Ascending aorta (tissue), 2 donors: ENCODE data around the gene KCTD20. TPM values are rescaled to one million over a fixed set of nuclear protein-coding genes. Genes with fewer than 3 reads are reported as not detected.
"Not testable (repeated sequence)": the region's sequence is repeated elsewhere in the genome, so short reads cannot be mapped to it uniquely, and the experiment has no call there.

ENCODE experiments used
- DNase-seq, 2 donors: peaks; one replicate each; pipeline ENCODE4 v3.0.0-alpha.2; 2019; ENCODE audit warnings: low spot score in 2 of 2
- H3K27ac ChIP-seq, 2 donors: fragments of 200-600 bp; sonication (generic); one replicate each; pipeline ENCODE4 v1.5.1; 2016 to 2017; ENCODE audit warnings: mild to moderate bottlenecking in 1 of 2
- H3K27me3 ChIP-seq: fragments of 200-600 bp; sonication (generic); one replicate; pipeline ENCODE4 v1.5.1; 2017
- H3K36me3 ChIP-seq, 2 donors: fragments of 200-600 bp; sonication (generic); one replicate each; pipeline ENCODE4 v1.5.1; 2016
- H3K4me1 ChIP-seq, 2 donors: fragments of 200-600 bp; sonication (generic); one replicate each; pipeline ENCODE4 v1.5.1; 2016 to 2017; ENCODE audit warnings: mild to moderate bottlenecking in 1 of 2
- H3K4me3 ChIP-seq, 2 donors: fragments of 200-600 bp; sonication (generic); one replicate each; pipeline ENCODE4 v1.5.1; 2016 to 2017; ENCODE audit warnings: mild to moderate bottlenecking in 1 of 2
- H3K9me3 ChIP-seq, 2 donors: fragments of 200-600 bp; sonication (generic); one replicate each; pipeline ENCODE4 v1.5.1; 2016
- intact Hi-C: fragments of 100-400 bp; cut with DNase I; formaldehyde crosslinking; loops from one replicate; pipeline ENCODE4 v1.15.1; 2023
- total RNA-seq: library from RNA; depleted of rRNA; stranded (reverse); fragments of >200 nt; gene quantifications from one replicate; pipeline ENCODE4 v1.1.0, GENCODE V29; 2016
- TF ChIP-seq, protein P1 (sequence below), 3 experiments: fragments of 200-600 bp in 2 of 3; fragments of 450-650 bp in 1 of 3; sonication (generic) in 2 of 3; IDR thresholded peaks; one replicate each; pipeline ENCODE4 v1.5.1; 2016 to 2019; ENCODE audit warnings: antibody characterized with exemption in 3 of 3, mild to moderate bottlenecking in 1 of 3, moderate library complexity in 1 of 3

KCTD20 gene
- total RNA-seq, 1 donor from 2014 or later, result 71.5 TPM

- peak overlapping the region; percentile 96 to 97 for H3K27ac ChIP-seq
- H3K4me1 ChIP-seq, result peaks cover 0 to 25% of the 10 kb centered on the region in 2 donors
- intact Hi-C loops, result loop anchor here (5.0 kb wide), 1 partner anchor 57 kb away; the partner anchor contains the start of gene ETV7
Measured at GRCh38 chr6:36444470-36444869, 1.7 kb downstream of the KCTD20 start.

DNA sequence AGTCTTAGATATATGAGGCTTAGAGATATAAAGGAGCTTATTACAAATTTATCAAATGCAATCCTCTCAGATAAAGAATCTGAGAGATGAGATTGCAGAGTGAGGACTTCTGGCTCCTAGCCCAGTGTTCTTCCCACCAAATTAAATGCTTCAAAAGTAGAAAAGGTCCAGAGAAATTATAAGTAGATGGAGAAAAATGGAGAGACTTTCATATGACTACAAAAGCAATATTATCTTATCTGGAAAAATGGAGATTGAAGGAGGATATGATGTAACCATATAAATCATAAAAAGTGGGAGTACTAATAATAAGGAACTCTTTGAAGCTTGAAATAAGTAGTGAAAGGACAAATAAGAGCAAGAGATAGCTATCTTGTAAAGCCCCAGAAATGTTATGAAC lies 2.8 kb downstream of the KCTD20 start:
- Histone ChIP-seq H3K27me3 (no peaks in the 10 kb centered on the region), H3K4me1 (peaks cover 0 to 25% of the 10 kb centered on the region in 2 donors), H3K9me3 (no peaks in the 10 kb centered on the region), H3K4me3 (peak overlapping the region in 1 of 2 donors; percentile 92), H3K27ac (peak overlapping the region; percentile 96 to 97), H3K36me3 (peaks cover 0 to 11% of the 10 kb centered on the region in 2 donors)
- DNase-seq, result no peak
- TF ChIP-seq, protein P1, sequence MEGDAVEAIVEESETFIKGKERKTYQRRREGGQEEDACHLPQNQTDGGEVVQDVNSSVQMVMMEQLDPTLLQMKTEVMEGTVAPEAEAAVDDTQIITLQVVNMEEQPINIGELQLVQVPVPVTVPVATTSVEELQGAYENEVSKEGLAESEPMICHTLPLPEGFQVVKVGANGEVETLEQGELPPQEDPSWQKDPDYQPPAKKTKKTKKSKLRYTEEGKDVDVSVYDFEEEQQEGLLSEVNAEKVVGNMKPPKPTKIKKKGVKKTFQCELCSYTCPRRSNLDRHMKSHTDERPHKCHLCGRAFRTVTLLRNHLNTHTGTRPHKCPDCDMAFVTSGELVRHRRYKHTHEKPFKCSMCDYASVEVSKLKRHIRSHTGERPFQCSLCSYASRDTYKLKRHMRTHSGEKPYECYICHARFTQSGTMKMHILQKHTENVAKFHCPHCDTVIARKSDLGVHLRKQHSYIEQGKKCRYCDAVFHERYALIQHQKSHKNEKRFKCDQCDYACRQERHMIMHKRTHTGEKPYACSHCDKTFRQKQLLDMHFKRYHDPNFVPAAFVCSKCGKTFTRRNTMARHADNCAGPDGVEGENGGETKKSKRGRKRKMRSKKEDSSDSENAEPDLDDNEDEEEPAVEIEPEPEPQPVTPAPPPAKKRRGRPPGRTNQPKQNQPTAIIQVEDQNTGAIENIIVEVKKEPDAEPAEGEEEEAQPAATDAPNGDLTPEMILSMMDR (IDR thresholded peaks at IDR 0.05), result no peak
- intact Hi-C loops, result no loop called here

More at GRCh38 chr6:36444470-36444869, 1.7 kb downstream of the KCTD20 start:
- Histone ChIP-seq H3K4me3 (peak overlapping the region; percentile 88 to 92), H3K27me3 (no peaks in the 10 kb centered on the region), H3K9me3 (no peaks in the 10 kb centered on the region), H3K36me3 (peaks cover 0 to 11% of the 10 kb centered on the region in 2 donors)
- TF ChIP-seq, protein P1 (IDR thresholded peaks at IDR 0.05), result no peak
- no peak for DNase-seq

DNA sequence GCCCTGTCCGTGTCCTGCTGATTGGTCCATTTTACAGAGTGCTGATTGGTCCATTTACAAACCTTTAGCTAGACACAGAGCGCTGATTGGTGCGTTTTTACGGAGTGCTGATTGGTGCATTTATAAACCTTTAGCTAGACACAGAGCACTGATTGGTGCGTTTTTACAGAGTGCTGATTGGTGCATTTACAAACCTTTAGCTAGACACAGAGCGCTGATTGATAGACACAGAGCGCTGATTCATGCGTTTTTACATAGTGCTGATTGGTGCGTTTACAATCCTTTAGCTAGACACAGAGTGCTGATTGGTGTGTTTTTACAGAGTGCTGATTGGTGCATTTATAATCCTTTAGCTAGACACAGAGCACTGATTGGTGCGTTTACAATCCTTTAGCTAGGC lies 6.4 kb downstream of the KCTD20 start:
- H3K4me3 ChIP-seq, intact Hi-C loops, DNase-seq, H3K27ac ChIP-seq, H3K27me3 ChIP-seq, H3K9me3 ChIP-seq: not testable (repeated sequence)
- peaks cover 0 to 16% of the 10 kb centered on the region in 2 donors for H3K4me1 ChIP-seq
- peaks cover 0 to 16% of the 10 kb centered on the region in 2 donors for H3K36me3 ChIP-seq

DNA sequence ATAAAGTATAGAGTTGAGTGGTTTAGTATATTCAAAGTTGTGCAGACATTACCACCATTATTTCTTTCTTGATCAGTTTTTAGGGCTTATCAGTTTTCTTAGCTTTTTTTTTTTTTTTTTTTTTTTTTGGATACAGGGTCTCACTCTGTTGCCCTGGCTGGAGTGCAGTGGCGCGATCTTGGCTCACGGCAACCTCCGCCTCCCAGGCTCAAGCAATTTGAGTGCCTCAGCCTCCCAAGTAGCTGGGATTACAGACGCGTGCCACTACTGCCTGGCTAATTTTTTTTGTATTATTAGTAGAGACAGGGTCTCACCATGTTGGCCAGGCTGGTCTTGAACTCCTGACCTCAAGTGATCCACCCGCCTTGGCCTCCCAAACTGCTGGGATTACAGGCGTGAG lies 10.1 kb downstream of the KCTD20 start:
- H3K27ac ChIP-seq, H3K4me3 ChIP-seq, intact Hi-C loops, H3K27me3 ChIP-seq, H3K4me1 ChIP-seq, H3K9me3 ChIP-seq, DNase-seq: not testable (repeated sequence)
- H3K36me3 ChIP-seq, result peaks cover 0 to 16% of the 10 kb centered on the region in 2 donors

GRCh38 chr6:36455486-36456027 lies 12.8 kb downstream of the KCTD20 start:
- Histone ChIP-seq H3K9me3 (no peaks in the 10 kb centered on the region), H3K36me3 (peaks cover 0 to 5% of the 10 kb centered on the region in 2 donors), H3K27me3 (no peaks in the 10 kb centered on the region), H3K27ac (no peak overlapping the region), H3K4me3 (no peak overlapping the region), H3K4me1 (no peaks in the 10 kb centered on the region)
- intact Hi-C loops, result no loop called here
- TF ChIP-seq, protein P1 (IDR thresholded peaks at IDR 0.05), result no peak
- DNase-seq, result no peak

- Histone ChIP-seq H3K4me1 (peaks cover 0 to 4% of the 10 kb centered on the region in 2 donors), H3K4me3 (no peak overlapping the region), H3K27ac (no peak overlapping the region), H3K9me3 (no peaks in the 10 kb centered on the region), H3K36me3 (no peaks in the 10 kb centered on the region), H3K27me3 (no peaks in the 10 kb centered on the region)
- intact Hi-C loops, result no loop called here
- TF ChIP-seq, protein P1 (IDR thresholded peaks at IDR 0.05), result no peak
- no peak for DNase-seq
Measured at GRCh38 chr6:36459501-36459900, 16.7 kb downstream of the KCTD20 start.

GRCh38 chr6:36460916-36461315 lies 18.1 kb downstream of the KCTD20 start:
- Histone ChIP-seq H3K4me1 (peaks cover 0 to 4% of the 10 kb centered on the region in 2 donors), H3K27me3 (no peaks in the 10 kb centered on the region), H3K36me3 (no peaks in the 10 kb centered on the region), H3K4me3 (no peak overlapping the region), H3K27ac (no peak overlapping the region), H3K9me3 (no peaks in the 10 kb centered on the region)
- intact Hi-C loops, result no loop called here
- DNase-seq, result no peak
- TF ChIP-seq, protein P1 (IDR thresholded peaks at IDR 0.05), result no peak
